Chondrocyte (in vitro differentiated cells): ENCODE measurements around the gene SIGLEC11. TPM values are rescaled to one million over a fixed set of nuclear protein-coding genes. Genes with fewer than 3 reads are reported as not detected.

Experiments
- DNase-seq: peaks from one replicate; pipeline ENCODE4 v3.0.0; 2021; ENCODE audit warnings: mixed read lengths, low spot score
- H3K27ac Mint-ChIP-seq: one replicate; pipeline ENCODE4 v1.8.0; 2021; ENCODE audit warnings: mild to moderate bottlenecking, moderate library complexity, mixed read lengths; ENCODE audit not compliant: unreplicated experiment
- H3K27me3 Mint-ChIP-seq: 2 replicates; pipeline ENCODE4 v1.8.0; 2021; ENCODE audit warnings: low read depth, mixed read lengths
- H3K36me3 Mint-ChIP-seq: 2 replicates; pipeline ENCODE4 v1.8.0; 2021; ENCODE audit warnings: low read depth, mixed read lengths
- H3K4me1 Mint-ChIP-seq: 2 replicates; pipeline ENCODE4 v1.8.0; 2021; ENCODE audit warnings: low read depth, mild to moderate bottlenecking, mixed read lengths
- H3K4me3 Mint-ChIP-seq: one replicate; pipeline ENCODE4 v1.8.0; 2021; ENCODE audit warnings: mild to moderate bottlenecking, moderate library complexity, mixed read lengths; ENCODE audit not compliant: unreplicated experiment
- H3K9me3 Mint-ChIP-seq: 2 replicates; pipeline ENCODE4 v1.8.0; 2021; ENCODE audit warnings: low read depth, mixed read lengths
- total RNA-seq: library from RNA; stranded (reverse); gene quantifications from 3 replicates; pipeline ENCODE4 v1.2.1, GENCODE V29; 2021
- TF ChIP-seq, protein P1 (sequence below): fragments of 200-600 bp; sonication (generic); IDR thresholded peaks from 2 replicates; pipeline ENCODE4 v1.5.0; 2021; ENCODE audit warnings: antibody characterized with exemption, mild to moderate bottlenecking, moderate library complexity

Gene SIGLEC11
- total RNA-seq, 1 donor from 2014 or later, result not detected

DNA sequence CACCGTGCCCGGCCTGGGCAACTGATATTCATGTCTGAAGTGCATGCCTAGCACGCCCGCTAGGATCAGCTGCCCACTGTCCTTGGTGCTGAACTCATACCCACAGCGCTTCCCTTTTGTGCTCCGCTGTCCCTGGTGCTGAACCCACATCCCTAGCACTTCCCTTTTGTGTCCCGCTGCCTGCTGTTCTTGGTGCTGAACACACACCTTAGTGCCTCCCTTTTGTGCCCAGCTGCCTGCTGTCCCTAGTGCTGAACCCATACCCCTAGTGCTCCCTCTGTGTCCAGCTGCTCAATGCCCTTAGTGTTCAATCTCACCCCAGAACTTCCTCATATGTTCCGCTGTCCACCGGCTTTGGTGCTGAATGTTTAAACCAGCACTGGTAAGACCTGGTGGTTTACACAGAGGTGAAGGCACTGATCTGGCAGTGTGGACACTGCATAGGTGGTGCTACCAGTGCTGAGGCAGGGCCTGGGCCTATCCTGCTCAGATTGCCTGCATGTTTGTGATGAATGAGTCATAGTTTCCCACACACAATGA, 26.3 kb upstream of the SIGLEC11 start:
- no peak overlapping the region for H3K27ac Mint-ChIP-seq
- H3K27me3 Mint-ChIP-seq, result no peaks in the 10 kb centered on the region
- TF ChIP-seq, protein P1, sequence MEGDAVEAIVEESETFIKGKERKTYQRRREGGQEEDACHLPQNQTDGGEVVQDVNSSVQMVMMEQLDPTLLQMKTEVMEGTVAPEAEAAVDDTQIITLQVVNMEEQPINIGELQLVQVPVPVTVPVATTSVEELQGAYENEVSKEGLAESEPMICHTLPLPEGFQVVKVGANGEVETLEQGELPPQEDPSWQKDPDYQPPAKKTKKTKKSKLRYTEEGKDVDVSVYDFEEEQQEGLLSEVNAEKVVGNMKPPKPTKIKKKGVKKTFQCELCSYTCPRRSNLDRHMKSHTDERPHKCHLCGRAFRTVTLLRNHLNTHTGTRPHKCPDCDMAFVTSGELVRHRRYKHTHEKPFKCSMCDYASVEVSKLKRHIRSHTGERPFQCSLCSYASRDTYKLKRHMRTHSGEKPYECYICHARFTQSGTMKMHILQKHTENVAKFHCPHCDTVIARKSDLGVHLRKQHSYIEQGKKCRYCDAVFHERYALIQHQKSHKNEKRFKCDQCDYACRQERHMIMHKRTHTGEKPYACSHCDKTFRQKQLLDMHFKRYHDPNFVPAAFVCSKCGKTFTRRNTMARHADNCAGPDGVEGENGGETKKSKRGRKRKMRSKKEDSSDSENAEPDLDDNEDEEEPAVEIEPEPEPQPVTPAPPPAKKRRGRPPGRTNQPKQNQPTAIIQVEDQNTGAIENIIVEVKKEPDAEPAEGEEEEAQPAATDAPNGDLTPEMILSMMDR, result peak; percentile 40
- DNase-seq, result no peak
- H3K36me3 Mint-ChIP-seq, result peaks cover 25% of the 10 kb centered on the region
- H3K9me3 Mint-ChIP-seq, result no peaks in the 10 kb centered on the region
- H3K4me3 Mint-ChIP-seq, result no peak overlapping the region
- H3K4me1 Mint-ChIP-seq, result no peaks in the 10 kb centered on the region

DNA sequence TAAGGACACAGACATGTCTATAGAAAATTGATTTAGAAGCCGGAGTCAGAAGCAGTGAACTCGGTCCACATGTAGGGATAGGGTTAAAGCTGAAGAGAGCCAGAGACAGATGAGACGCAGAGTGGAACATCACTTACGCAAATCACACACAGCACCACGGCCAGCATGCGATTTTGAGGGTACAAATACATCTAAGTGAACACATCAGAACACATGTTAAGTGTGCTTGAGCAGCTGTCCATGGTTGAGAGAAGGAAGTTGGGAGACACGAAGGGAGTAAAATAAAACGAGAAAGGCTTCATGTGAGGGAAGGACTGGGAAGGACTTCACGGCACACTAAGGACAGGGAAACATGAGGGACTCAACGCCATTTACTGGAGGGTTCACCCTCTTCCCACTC, 25.4 kb upstream of the SIGLEC11 start:
- no peaks in the 10 kb centered on the region for H3K9me3 Mint-ChIP-seq
- DNase-seq, result no peak
- H3K4me3 Mint-ChIP-seq, result no peak overlapping the region
- no peaks in the 10 kb centered on the region for H3K4me1 Mint-ChIP-seq
- H3K27me3 Mint-ChIP-seq, result no peaks in the 10 kb centered on the region
- TF ChIP-seq, protein P1, result no peak
- H3K27ac Mint-ChIP-seq, result no peak overlapping the region
- peaks cover 26% of the 10 kb centered on the region for H3K36me3 Mint-ChIP-seq

DNA sequence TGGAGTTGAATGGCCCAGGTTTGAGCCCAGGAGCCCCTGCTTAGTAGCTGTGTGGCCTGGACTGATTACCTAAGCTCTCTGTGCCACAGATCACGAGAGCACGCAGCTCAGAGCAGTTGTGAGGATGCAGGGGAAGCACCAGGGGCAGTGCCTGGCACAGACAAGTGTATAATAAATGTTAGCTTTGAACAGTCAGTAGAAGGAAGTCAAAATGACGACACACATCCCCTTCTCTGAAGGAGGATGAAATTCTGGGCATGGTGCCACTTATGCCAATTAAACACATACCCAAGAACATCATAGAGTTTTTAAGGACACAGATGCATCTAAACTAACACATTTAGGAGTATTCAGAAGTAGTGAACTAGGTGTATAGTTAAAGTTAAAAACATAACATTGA, 24.9 kb upstream of the SIGLEC11 start:
- H3K36me3 Mint-ChIP-seq, result peaks cover 21% of the 10 kb centered on the region
- TF ChIP-seq, protein P1, result no peak
- no peak overlapping the region for H3K4me3 Mint-ChIP-seq
- DNase-seq, result no peak
- H3K27me3 Mint-ChIP-seq, result no peaks in the 10 kb centered on the region
- H3K4me1 Mint-ChIP-seq, result no peaks in the 10 kb centered on the region
- H3K9me3 Mint-ChIP-seq, result no peaks in the 10 kb centered on the region
- H3K27ac Mint-ChIP-seq, result no peak overlapping the region

DNA sequence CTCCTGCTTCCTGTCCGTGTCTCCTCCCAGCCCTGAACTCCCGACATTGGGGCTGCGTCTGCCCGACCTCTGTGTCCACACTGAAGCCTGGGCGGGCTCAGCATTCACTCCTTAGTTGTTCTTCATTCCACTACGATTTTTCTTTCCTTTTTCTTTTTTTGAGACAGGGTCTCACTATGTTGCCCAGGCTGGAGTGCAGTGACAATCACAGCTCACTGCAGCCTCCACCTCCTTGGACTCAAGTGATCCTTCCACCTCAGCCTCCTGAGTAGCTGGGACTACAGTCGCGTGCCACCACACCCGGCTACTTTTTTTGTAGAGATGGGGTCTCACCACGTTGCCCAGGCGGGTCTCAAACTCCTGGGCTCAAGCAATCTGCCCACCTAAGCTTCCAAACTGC, 23.5 kb upstream of the SIGLEC11 start:
- DNase-seq, result no peak
- TF ChIP-seq, protein P1, result no peak
- Mint-ChIP-seq H3K9me3 (no peaks in the 10 kb centered on the region), H3K4me1 (no peaks in the 10 kb centered on the region), H3K36me3 (peaks cover 22% of the 10 kb centered on the region), H3K27ac (no peak overlapping the region), H3K4me3 (no peak overlapping the region), H3K27me3 (no peaks in the 10 kb centered on the region)

DNA sequence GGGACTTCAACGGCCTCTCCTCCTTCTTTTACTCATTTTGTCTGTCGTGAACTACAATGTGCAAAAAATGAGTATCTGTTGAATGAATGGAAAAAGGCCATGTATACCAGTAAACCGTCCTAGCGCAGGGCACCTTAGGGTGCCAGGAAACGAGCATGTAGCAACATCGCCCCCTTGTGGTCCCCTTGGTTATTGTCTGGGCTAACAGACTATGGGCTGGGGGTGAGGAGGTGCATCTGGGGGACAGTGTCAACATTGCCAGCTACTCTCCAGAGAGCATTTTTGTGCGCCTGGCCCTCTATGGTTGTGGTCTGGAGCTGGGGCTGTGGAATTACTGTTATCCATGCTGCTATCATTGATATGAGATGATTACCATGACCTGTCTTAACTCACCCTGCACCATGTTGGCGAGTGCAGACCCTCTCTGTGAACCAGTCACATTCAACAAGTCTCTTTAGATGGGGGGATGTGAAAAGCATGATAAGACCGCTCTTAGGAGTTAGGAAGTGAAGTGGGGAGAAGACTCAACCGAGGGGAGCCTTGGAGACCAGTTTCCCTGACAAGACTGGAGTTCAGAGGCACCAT, 22.8 kb upstream of the SIGLEC11 start:
- TF ChIP-seq, protein P1, result peak; percentile 82
- no peak overlapping the region for H3K27ac Mint-ChIP-seq
- DNase-seq, result no peak
- no peak overlapping the region for H3K4me3 Mint-ChIP-seq
- no peaks in the 10 kb centered on the region for H3K27me3 Mint-ChIP-seq
- H3K9me3 Mint-ChIP-seq, result no peaks in the 10 kb centered on the region
- peaks cover 21% of the 10 kb centered on the region for H3K36me3 Mint-ChIP-seq
- no peaks in the 10 kb centered on the region for H3K4me1 Mint-ChIP-seq
